DMS79 (cell line): ENCODE results near the gene SPTBN1.
"Not testable (repeated sequence)": the region's sequence is repeated elsewhere in the genome, so short reads cannot be mapped to it uniquely, and the experiment has no call there.

Experiments used
- DNase-seq: peaks from one replicate; lab custom pipeline; 2025; lab: John Stamatoyannopoulos, UW

SPTBN1 gene

DNA sequence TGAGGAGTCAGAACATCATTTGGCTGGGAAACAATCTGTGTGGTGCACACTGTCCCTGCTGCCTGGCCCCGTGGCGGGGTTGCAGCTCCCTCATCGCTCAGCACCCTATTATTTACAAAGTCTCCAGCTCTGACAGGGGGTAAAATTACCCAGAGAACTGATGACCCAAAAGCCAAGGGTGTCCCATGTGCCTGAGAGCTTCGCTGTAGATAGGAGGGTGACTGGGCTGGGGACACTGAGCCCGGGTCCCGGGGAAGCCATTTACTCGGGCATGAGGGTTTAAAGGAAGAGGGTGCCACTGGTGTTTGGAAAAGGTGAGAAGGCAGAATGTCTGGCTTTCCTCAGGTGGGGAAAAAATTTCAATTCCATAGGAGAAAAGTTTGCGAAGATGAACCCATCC, 219.2 kb downstream of the SPTBN1 start:
- DNase-seq: no peak

DNA sequence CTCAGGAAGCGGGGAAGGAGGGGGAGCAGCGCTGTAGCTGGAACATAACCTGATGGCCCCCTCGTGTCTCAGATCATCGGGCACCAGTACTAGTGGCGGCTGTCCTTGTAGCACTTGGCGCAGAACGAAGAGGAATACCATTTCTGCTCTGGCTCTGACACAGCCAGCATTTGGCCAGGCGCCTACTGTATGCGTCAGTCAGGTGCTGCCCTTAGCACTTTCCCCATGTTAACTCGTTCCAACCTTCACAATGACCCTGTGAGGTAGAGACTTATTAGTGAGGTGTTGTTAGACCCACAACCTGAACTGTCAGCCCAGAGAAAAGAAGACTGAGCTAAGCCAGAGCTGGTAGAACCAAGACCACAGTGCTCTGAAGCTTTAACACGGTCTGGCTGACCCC, 219.6 kb downstream of the SPTBN1 start:
- no peak for DNase-seq

DNA sequence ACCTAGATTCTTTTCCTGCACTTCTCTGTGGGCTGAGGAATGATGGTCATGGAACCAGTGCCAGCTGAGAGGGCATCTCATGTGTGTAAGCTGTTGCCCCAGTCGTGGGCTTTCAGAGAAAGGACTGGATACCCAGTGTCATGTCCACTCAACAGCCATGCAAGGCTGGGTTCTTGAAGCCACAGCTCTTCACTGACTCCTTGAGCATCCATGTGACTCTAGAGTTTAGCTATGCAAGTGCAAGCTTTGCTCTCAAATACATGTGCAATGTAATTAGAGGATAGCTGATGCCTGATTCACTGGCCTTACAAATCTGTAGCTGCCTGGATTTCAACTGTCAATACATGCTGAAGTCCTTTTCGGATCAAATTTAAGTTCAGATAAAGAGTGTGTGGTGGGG, 220.5 kb downstream of the SPTBN1 start:
- DNase-seq: no peak

GRCh38 chr2:54677476-54678265, 221.5 kb downstream of the SPTBN1 start:
- DNase-seq: no peak

DNA sequence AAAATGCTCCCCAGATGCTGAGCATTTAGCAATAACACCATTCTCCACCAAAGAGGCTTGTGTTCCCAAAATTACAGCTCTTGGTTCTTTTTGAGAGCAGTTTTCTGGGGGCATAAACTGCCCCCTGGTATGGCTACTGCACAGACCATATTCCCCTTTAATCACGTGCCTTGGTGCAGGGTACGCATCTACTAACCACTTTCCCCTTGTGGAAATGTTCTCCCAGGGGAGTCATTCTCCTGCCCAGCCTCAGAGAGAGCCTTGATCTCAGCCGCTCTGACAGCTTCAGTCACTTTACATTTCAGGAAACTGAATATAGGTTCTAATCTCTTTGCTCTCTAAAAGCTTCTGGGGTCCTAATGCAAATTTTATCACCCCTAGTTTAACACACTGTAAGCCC, 222.6 kb downstream of the SPTBN1 start:
- DNase-seq: no peak

DNA sequence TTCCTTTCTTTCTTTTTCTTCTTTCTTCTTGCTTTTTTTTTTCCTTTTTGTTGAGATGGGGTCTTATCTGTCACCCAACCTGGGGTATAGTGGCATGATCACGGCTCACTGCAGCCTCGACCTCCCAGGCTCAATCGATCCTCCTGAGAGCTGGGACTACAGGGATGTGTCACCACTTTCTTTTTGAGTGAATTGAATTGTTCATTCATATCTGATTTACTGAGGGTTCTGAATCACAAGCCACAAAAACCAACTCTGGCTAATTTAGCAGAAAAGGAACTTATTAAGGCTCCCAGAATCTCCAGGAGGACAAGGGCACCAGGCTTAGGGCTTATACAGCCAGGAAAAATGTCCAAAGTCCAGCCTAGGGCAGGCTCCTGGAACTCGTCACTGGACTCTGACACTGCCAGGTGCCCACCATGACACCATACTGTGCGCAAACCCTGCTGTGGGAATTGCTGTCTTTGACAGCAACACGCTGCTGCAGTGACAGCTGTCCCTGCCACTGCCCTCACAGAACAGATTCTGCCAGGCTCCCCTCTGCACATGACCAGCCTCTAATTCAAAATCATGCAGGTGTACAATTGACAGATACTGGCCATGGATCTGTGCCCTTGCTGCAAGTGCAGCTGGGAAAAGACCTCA, 224.4 kb downstream of the SPTBN1 start:
- no peak for DNase-seq

GRCh38 chr2:54681416-54681815, 225.3 kb downstream of the SPTBN1 start:
- DNase-seq: no peak

DNA sequence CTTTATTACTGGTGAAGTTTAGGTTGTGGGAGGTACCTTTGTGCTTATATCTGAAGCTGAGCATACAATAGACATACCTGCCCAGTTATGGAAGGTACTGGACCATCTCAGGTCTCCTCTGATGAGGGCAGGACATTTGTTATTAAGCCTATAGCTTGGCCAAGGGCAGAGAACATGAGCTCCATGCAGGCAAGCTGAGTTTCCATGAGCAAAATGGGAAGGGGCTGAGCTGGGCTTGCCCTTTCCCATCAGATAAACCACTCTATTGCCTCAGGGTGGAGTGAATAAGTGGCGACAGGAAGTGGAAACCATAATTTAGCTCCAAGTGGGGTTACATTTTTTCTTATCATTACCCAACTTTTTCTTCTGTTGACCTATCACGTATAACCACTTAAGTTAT, 227.5 kb downstream of the SPTBN1 start:
- DNase-seq: no peak

- DNase-seq: peak; percentile 81
Observed at GRCh38 chr2:54685263-54685775, 229.2 kb downstream of the SPTBN1 start.

DNA sequence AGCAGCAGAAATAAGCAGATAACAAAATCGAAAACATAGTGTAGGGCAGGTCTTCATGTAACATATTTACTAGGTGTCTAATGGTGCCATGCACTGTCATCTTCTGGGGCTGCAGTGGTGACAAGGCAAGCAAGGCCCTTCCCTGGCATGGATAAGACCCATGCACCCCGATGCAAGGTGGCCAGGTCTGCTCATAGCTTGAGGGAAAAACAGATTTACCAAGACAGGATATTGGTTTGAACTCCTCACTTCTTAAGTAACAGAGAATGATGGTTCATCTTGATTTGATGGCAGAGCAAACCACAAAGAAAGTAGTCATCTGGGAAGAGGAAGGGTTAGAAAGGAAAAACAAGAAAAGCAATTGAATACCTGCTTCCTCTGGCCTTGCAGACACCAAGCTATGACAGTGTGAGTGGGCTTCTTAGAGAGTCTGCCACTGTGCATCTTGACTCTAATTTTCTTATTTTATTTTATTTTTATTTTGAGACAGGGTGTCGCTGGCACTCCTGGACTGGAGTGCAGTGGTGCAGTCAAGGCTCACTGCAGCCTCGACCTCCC, 231.5 kb downstream of the SPTBN1 start:
- DNase-seq: no peak

GRCh38 chr2:54691445-54692135, 235.5 kb downstream of the SPTBN1 start:
- DNase-seq: no peak

- no peak for DNase-seq
Observed at GRCh38 chr2:54692556-54692955, 236.4 kb downstream of the SPTBN1 start.

DNA sequence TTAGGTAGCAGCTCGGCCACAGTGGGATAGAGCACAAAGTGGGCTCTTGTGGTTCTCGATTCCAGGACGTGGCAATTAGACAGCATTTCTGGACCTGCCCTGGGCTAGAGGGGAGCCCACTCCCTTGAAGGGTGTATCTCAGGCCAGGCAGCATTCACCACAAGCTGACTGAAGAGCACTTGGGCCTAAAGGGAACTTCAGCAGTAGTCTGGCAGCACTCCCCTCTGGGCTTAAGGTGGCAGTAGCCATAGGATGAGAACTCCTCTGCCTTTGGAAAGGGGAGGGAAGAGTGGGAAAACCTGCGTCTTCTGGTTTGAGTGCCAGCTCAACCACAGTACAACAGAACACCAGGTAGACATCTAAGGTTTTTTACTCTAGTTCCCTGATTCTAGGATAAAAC, 239.3 kb downstream of the SPTBN1 start:
- DNase-seq: no peak

DNA sequence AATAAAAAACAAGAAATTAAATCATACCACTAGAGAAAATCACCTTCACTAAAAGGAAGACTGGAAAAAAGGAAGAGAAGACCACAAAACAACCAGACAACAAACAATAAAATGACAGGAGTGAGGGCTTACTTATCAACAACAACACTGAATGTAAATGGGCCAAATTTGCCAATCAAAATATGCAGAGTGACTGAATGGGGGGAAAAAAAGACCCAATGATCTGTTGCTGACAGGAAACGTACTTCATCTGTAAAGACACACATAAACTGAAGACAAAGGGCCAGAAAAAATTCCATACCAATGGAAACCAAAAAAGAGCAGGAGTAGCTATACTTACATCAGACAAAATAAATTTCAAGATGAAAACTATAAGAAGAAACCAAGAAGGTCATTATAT, 241.8 kb downstream of the SPTBN1 start:
- DNase-seq: no peak

DNA sequence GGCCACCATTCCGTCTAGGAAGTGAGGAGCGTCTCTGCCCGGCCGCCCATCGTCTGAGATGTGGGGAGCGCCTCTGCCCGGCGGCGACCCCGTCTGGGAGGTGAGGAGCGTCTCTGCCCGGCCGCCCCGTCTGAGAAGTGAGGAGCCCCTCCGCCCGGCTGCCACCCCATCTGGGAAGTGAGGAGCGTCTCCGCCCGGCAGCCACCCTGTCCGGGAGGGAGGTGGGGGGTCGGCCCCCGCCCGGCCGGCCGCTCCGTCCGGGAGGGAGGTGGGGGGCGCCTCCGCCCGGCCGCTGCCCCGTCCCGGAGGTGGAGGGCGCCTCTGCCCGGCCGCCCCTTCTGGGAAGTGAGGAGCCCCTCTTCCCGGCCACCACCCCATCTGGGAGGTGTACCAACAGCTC, 242.8 kb downstream of the SPTBN1 start:
- DNase-seq: not testable (repeated sequence)

- DNase-seq: no peak
Observed at GRCh38 chr2:54699665-54700064, 243.5 kb downstream of the SPTBN1 start.

DNA sequence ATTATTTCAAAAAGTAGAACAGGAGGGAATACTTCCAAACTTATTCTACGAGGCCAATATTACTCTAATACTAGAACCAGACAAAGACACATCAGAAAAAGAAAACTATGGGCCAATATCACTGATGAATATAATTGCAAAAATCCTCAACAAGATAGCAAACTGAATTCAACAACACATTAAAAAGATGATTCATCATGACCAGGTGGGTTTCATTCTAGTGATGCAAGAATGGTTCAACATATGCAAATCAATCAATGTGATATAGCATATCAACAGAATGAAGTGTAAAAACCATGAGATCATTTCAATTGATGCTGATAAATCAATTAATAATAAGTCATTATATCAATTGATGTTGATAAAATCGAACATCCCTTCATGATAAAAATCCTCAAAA, 244.9 kb downstream of the SPTBN1 start:
- DNase-seq: no peak

DNA sequence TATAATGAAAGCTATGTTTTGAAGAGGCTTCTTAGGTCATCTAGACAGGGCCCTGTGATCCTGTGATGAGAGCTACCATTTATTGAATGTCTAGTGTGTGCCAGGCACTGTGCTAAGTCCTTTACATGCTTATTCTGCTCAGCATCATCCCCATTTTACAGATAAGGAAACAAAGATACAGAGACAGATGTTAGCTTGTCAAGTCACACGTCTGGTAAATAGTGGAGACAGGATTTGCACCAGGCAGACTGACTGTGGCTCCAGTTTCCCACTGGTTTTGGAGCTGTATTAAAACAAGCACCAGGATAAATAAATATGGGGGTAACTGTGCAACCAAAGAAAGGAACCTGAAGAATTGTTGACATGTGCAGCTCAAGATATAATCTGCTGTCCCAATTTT, 248.1 kb downstream of the SPTBN1 start:
- DNase-seq: no peak

- DNase-seq: peak; percentile 39
Observed at GRCh38 chr2:54704688-54705605, 248.8 kb downstream of the SPTBN1 start.

- no peak for DNase-seq
Observed at GRCh38 chr2:54706622-54707021, 250.5 kb downstream of the SPTBN1 start.

DNA sequence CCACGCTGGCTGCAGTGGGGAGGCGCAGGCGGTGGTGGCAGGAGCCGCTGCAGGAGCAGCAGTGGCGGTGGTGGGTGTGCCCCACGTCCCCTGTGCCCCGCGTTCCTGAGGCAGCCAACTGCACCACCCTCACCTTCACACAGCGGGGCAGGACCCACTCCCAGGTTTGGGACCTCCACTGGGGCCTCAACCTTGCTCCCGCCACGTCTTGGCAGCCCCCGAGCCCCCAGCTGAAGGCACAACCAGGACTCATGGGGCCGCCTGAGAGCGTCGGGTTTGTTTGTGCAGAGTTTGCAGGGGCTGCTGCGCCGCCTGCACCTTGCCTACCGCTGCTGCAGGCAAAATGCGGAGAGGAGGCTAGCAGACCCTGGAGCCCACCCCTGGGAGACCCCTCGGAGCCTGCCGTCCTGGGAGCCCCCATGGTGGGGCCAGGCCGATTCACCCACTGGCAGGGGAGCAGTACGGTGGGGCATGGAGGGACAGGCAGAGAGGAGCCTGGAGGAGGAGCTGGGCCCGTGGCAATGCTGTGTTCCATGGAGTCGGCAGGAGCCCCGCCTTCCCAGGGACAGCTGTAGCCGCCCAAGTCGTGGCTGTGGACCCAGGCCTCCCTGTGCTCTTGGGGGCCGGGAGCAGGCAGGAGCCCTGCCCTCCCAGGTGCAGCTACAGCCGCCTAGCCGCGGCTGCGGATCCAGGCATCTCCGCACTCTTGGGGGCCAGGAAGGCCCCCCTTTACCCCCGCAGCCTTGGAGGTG, 252.6 kb downstream of the SPTBN1 start:
- DNase-seq: peak; percentile 16
